Mononuclear cell (primary cell): Measurements from ENCODE around the gene CFAP97D2. TPM values are rescaled to one million over a fixed set of nuclear protein-coding genes. Genes with fewer than 3 reads are reported as not detected.
"Not testable (repeated sequence)": the region's sequence is repeated elsewhere in the genome, so short reads cannot be mapped to it uniquely, and the experiment has no call there.

Experiments
- H3K27me3 ChIP-seq: 2 replicates; pipeline ENCODE4 v1.6.0; 2011; ENCODE audit warnings: low read length, control low read depth; ENCODE audit not compliant: insufficient read depth
- H3K4me1 ChIP-seq: 2 replicates; pipeline ENCODE4 v1.5.1; 2011; ENCODE audit warnings: mild to moderate bottlenecking, low read length, control low read depth; ENCODE audit not compliant: insufficient read depth
- H3K4me3 ChIP-seq: 2 replicates; pipeline ENCODE4 v1.5.1; 2011; ENCODE audit warnings: mild to moderate bottlenecking, low read length, moderate library complexity
- H3K9me3 ChIP-seq: 2 replicates; pipeline ENCODE4 v1.5.1; 2011; ENCODE audit warnings: low read depth, mild to moderate bottlenecking, control low read depth, low read length
- total RNA-seq: library from RNA; depleted of rRNA; stranded (reverse); fragments of >200 nt; gene quantifications from one replicate; pipeline ENCODE4 v1.2.3, GENCODE V29; 2012

CFAP97D2 gene
- total RNA-seq, 1 donor = 0.94 TPM

- peaks cover 50% of the 10 kb centered on the region for H3K4me1 ChIP-seq
- no peak overlapping the region for H3K4me3 ChIP-seq
- H3K27me3 ChIP-seq = no peaks in the 10 kb centered on the region
- H3K9me3 ChIP-seq = no peaks in the 10 kb centered on the region
These were observed 17.2 kb upstream of the CFAP97D2 start for GRCh38 chr13:114161644-114162532.

GRCh38 chr13:114162533-114162922 lies 16.5 kb upstream of the CFAP97D2 start:
- Histone ChIP-seq H3K4me1 (peaks cover 50% of the 10 kb centered on the region), H3K27me3 (no peaks in the 10 kb centered on the region)

GRCh38 chr13:114164053-114164452 lies 15.0 kb upstream of the CFAP97D2 start:
- no peaks in the 10 kb centered on the region for H3K9me3 ChIP-seq
- H3K27me3 ChIP-seq = no peaks in the 10 kb centered on the region
- peaks cover 42% of the 10 kb centered on the region for H3K4me1 ChIP-seq
- no peak overlapping the region for H3K4me3 ChIP-seq

More at GRCh38 chr13:114162533-114162922, 16.5 kb upstream of the CFAP97D2 start:
- Histone ChIP-seq H3K9me3 (no peaks in the 10 kb centered on the region), H3K4me3 (no peak overlapping the region)

- peaks cover 42% of the 10 kb centered on the region for H3K4me1 ChIP-seq
- H3K27me3 ChIP-seq = no peaks in the 10 kb centered on the region
- no peak overlapping the region for H3K4me3 ChIP-seq
- H3K9me3 ChIP-seq = no peaks in the 10 kb centered on the region
These were observed 14.2 kb upstream of the CFAP97D2 start for GRCh38 chr13:114164681-114165429.

- no peaks in the 10 kb centered on the region for H3K27me3 ChIP-seq
- H3K4me3 ChIP-seq = no peak overlapping the region
- H3K9me3 ChIP-seq = no peaks in the 10 kb centered on the region
- H3K4me1 ChIP-seq = peaks cover 32% of the 10 kb centered on the region
These were observed 12.5 kb upstream of the CFAP97D2 start for GRCh38 chr13:114166381-114167131.

- no peaks in the 10 kb centered on the region for H3K27me3 ChIP-seq
- no peaks in the 10 kb centered on the region for H3K9me3 ChIP-seq
- H3K4me1 ChIP-seq = peaks cover 23% of the 10 kb centered on the region
- no peak overlapping the region for H3K4me3 ChIP-seq
These were observed 11.6 kb upstream of the CFAP97D2 start for GRCh38 chr13:114167426-114167825.

GRCh38 chr13:114167885-114168284 lies 11.2 kb upstream of the CFAP97D2 start:
- Histone ChIP-seq H3K9me3 (no peaks in the 10 kb centered on the region), H3K4me1 (peaks cover 19% of the 10 kb centered on the region), H3K27me3 (no peaks in the 10 kb centered on the region), H3K4me3 (no peak overlapping the region)

- Histone ChIP-seq H3K27me3 (no peaks in the 10 kb centered on the region), H3K4me3 (no peak overlapping the region), H3K4me1 (peaks cover 7% of the 10 kb centered on the region), H3K9me3 (no peaks in the 10 kb centered on the region)
These were observed 5.8 kb upstream of the CFAP97D2 start for GRCh38 chr13:114173272-114173671.

GRCh38 chr13:114173745-114174144 lies 5.3 kb upstream of the CFAP97D2 start:
- H3K27me3 ChIP-seq = no peaks in the 10 kb centered on the region

GRCh38 chr13:114174529-114174961 lies 4.5 kb upstream of the CFAP97D2 start:
- H3K9me3 ChIP-seq = no peaks in the 10 kb centered on the region
- peaks cover 11% of the 10 kb centered on the region for H3K4me1 ChIP-seq
- H3K4me3 ChIP-seq = no peak overlapping the region
- H3K27me3 ChIP-seq = no peaks in the 10 kb centered on the region

More at GRCh38 chr13:114173745-114174144, 5.3 kb upstream of the CFAP97D2 start:
- Histone ChIP-seq H3K4me1 (peaks cover 11% of the 10 kb centered on the region), H3K9me3 (no peaks in the 10 kb centered on the region), H3K4me3 (no peak overlapping the region)

- peaks cover 11% of the 10 kb centered on the region for H3K4me1 ChIP-seq
These were observed 2.6 kb upstream of the CFAP97D2 start for GRCh38 chr13:114176359-114176902.

GRCh38 chr13:114177245-114178010 lies 1.6 kb upstream of the CFAP97D2 start:
- H3K4me3 ChIP-seq = no peak overlapping the region
- H3K4me1 ChIP-seq = peaks cover 11% of the 10 kb centered on the region
- H3K9me3 ChIP-seq = no peaks in the 10 kb centered on the region
- no peaks in the 10 kb centered on the region for H3K27me3 ChIP-seq

More at GRCh38 chr13:114176359-114176902, 2.6 kb upstream of the CFAP97D2 start:
- H3K4me3 ChIP-seq, H3K9me3 ChIP-seq, H3K27me3 ChIP-seq: not testable (repeated sequence)

GRCh38 chr13:114185182-114185971 lies 6.3 kb downstream of the CFAP97D2 start:
- no peak overlapping the region for H3K4me3 ChIP-seq
- H3K4me1 ChIP-seq = no peaks in the 10 kb centered on the region

More at GRCh38 chr13:114185182-114185971, 6.3 kb downstream of the CFAP97D2 start:
- Histone ChIP-seq H3K27me3 (peaks cover 2% of the 10 kb centered on the region), H3K9me3 (peaks cover 6% of the 10 kb centered on the region)
